Thoracic aorta (tissue), 2 donors: ENCODE results near the gene ESYT2. TPM values are rescaled to one million over a fixed set of nuclear protein-coding genes. Genes with fewer than 3 reads are reported as not detected.

Experiments used
- ATAC-seq: fragments of 150-250 bp; one replicate; pipeline ENCODE4 v1.8.0; 2017; ENCODE audit warnings: low read depth; ENCODE audit not compliant: insufficient number of reproducible peaks, low FRiP score
- DNase-seq: peaks from one replicate; pipeline ENCODE4 v3.0.0-alpha.2; 2020; ENCODE audit warnings: low spot score
- H3K27ac ChIP-seq, 2 donors: fragments of 200-600 bp; sonication (generic); 1 replicate in 1 of 2; 2 replicates in 1 of 2; pipeline ENCODE4 v1.5.1; 2016; ENCODE audit warnings: mild to moderate bottlenecking in 2 of 2, moderate library complexity in 2 of 2
- H3K27me3 ChIP-seq: fragments of 200-600 bp; sonication (generic); replicated peaks from 2 replicates; pipeline ENCODE4 v1.6.0; 2016; ENCODE audit warnings: mild to moderate bottlenecking; ENCODE audit not compliant: insufficient read depth
- H3K36me3 ChIP-seq: fragments of 200-600 bp; sonication (generic); one replicate; pipeline ENCODE4 v1.5.1; 2016
- H3K4me1 ChIP-seq, 2 donors: fragments of 200-600 bp; sonication (generic); 1 replicate in 1 of 2; 2 replicates in 1 of 2; pipeline versions ENCODE4 v1.5.1 to v1.6.0; 2016; ENCODE audit warnings: low read depth in 2 of 2, mild to moderate bottlenecking in 1 of 2; ENCODE audit not compliant: control insufficient read depth in 1 of 2
- H3K4me3 ChIP-seq: fragments of 200-600 bp; sonication (generic); 2 replicates; pipeline ENCODE4 v1.5.1; 2016; ENCODE audit warnings: mild to moderate bottlenecking
- H3K9me3 ChIP-seq: fragments of 200-600 bp; sonication (generic); 2 replicates; pipeline ENCODE4 v1.5.1; 2016
- CTCF ChIP-seq: fragments of 200-600 bp; sonication (generic); IDR thresholded peaks from one replicate; pipeline ENCODE4 v1.5.1; 2019; ENCODE audit warnings: antibody characterized with exemption
- total RNA-seq, 2 donors: library from RNA; depleted of rRNA; stranded (reverse); fragments of >200 nt; gene quantifications; one replicate each; pipeline versions ENCODE4 v1.1.0 to v1.2.3, GENCODE V29; 2016

Gene ESYT2
- total RNA-seq, 2 donors from 2014 or later = 196 to 218 TPM

- DNase-seq (no peak), ATAC-seq (no peak)
- H3K9me3 ChIP-seq = no peaks in the 10 kb centered on the region
- no peaks in the 10 kb centered on the region for H3K27me3 ChIP-seq
- peaks cover 10% of the 10 kb centered on the region for H3K36me3 ChIP-seq
- no peak overlapping the region for H3K4me3 ChIP-seq
- H3K4me1 ChIP-seq = no peaks in the 10 kb centered on the region
- H3K27ac ChIP-seq = no peak overlapping the region
- no peak for TF ChIP-seq CTCF
These were observed 143.6 kb downstream of the ESYT2 start for GRCh38 chr7:158685693-158686092.

- Histone ChIP-seq H3K27ac (no peak overlapping the region), H3K36me3 (peaks cover 14% of the 10 kb centered on the region), H3K9me3 (no peaks in the 10 kb centered on the region), H3K27me3 (no peaks in the 10 kb centered on the region), H3K4me1 (no peaks in the 10 kb centered on the region), H3K4me3 (no peak overlapping the region)
- ATAC-seq (no peak), DNase-seq (no peak)
- no peak for TF ChIP-seq CTCF
These were observed 145.0 kb downstream of the ESYT2 start for GRCh38 chr7:158684329-158684728.

- no peak for TF ChIP-seq CTCF
- no peak overlapping the region for H3K4me3 ChIP-seq
- DNase-seq = no peak
- no peak for ATAC-seq
- H3K4me1 ChIP-seq = no peaks in the 10 kb centered on the region
- H3K36me3 ChIP-seq = peaks cover 14% of the 10 kb centered on the region
- no peaks in the 10 kb centered on the region for H3K9me3 ChIP-seq
- H3K27ac ChIP-seq = no peak overlapping the region
- H3K27me3 ChIP-seq = no peaks in the 10 kb centered on the region
These were observed 145.8 kb downstream of the ESYT2 start for GRCh38 chr7:158683541-158683940.

GRCh38 chr7:158682456-158682855, 146.9 kb downstream of the ESYT2 start:
- Histone ChIP-seq H3K36me3 (peaks cover 11% of the 10 kb centered on the region), H3K27ac (no peak overlapping the region), H3K27me3 (no peaks in the 10 kb centered on the region), H3K9me3 (no peaks in the 10 kb centered on the region), H3K4me3 (no peak overlapping the region), H3K4me1 (no peaks in the 10 kb centered on the region)
- ATAC-seq = no peak
- no peak for DNase-seq
- TF ChIP-seq CTCF = no peak

Other genes starting within 250 kb of the ESYT2 start
- gene PTPRN2, start 241.7 kb downstream of the ESYT2 start, total RNA-seq = 1 to 10 TPM; 2.2 to 3.1 TPM
- 1 to 10 TPM; 4.1 to 8.4 TPM for gene NCAPG2, start 124.7 kb downstream of the ESYT2 start, total RNA-seq
- gene DYNC2I1, start 27.0 kb upstream of the ESYT2 start, total RNA-seq = 10 to 100 TPM; 17.1 to 34.0 TPM